ENCODE data around the gene LUC7L3.

The LUC7L3 gene

DNA sequence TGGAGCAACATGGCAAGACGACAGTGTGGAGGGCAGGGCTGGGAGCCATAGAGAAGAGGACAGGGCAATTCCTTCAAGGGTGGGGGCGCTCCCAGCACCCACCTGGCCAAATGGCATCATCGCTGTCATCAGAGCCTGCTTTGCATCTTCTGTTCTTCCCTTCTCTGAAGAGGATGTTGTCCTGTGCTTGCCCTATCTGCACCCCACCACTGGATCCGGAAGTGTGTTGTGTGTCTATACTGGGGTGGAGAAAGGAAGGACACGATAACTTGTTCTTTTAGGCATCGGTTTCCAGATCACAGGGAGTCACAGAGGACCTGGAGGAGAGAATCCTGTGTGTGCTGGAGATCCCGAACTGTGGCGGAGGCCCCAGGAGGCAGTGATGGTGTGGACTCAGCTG, 73.6 kb downstream of the LUC7L3 start:
- TF ChIP-seq GABPA (IDR thresholded peaks at IDR 0.05; ENCODE audit: low read depth) (no peak), SPI1 (IDR thresholded peaks at IDR 0.05; ENCODE audit: borderline replicate concordance, low read depth) (no peak), REST (IDR thresholded peaks at IDR 0.05; ENCODE audit: insufficient replicate concordance, low read depth) (no peak), POLR2AphosphoS5 (IDR thresholded peaks at IDR 0.05; ENCODE audit: low read depth) (no peak)
- TF ChIP-seq, protein P1, sequence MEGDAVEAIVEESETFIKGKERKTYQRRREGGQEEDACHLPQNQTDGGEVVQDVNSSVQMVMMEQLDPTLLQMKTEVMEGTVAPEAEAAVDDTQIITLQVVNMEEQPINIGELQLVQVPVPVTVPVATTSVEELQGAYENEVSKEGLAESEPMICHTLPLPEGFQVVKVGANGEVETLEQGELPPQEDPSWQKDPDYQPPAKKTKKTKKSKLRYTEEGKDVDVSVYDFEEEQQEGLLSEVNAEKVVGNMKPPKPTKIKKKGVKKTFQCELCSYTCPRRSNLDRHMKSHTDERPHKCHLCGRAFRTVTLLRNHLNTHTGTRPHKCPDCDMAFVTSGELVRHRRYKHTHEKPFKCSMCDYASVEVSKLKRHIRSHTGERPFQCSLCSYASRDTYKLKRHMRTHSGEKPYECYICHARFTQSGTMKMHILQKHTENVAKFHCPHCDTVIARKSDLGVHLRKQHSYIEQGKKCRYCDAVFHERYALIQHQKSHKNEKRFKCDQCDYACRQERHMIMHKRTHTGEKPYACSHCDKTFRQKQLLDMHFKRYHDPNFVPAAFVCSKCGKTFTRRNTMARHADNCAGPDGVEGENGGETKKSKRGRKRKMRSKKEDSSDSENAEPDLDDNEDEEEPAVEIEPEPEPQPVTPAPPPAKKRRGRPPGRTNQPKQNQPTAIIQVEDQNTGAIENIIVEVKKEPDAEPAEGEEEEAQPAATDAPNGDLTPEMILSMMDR (IDR thresholded peaks at IDR 0.05; ENCODE audit: insufficient read depth, low read length) = no peak
- peak; percentile 32 for DNase-seq (ENCODE audit: low read depth in 1 of 2, low spot score in 1 of 2)
- Histone ChIP-seq H3K4me3 (replicated peaks; ENCODE audit: insufficient read depth, low read length) (no peak overlapping the region), H3K27me3 (ENCODE audit: insufficient read depth, poor library complexity, severe bottlenecking) (no peaks in the 10 kb centered on the region), H3K27ac (replicated peaks) (peak overlapping the region; percentile 7; the same call in 1 of the 2 replicates)

DNA sequence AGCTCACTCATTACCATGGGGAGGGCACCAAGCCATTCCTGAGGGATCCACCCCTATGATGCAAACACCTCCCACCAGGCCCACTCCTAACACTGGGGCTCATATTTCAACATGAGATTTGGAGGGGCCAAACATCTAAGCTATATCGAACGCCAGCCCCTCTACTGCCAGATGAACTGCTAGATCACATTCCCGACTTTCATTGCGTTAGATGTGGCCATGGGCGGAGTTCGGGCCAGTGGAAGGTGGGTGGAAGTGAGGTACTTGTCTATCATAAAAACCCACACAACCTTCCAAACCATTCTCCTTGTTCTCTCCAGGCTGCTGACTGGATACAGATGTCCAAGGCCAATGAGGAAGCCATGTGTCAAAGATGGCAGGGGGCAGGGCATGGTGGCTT, 75.0 kb downstream of the LUC7L3 start:
- TF ChIP-seq GABPA (IDR thresholded peaks at IDR 0.05; ENCODE audit: low read depth) (no peak), SPI1 (IDR thresholded peaks at IDR 0.05; ENCODE audit: borderline replicate concordance, low read depth) (no peak), POLR2AphosphoS5 (IDR thresholded peaks at IDR 0.05; ENCODE audit: low read depth) (no peak), REST (IDR thresholded peaks at IDR 0.05; ENCODE audit: insufficient replicate concordance, low read depth) (no peak)
- TF ChIP-seq, protein P1 (IDR thresholded peaks at IDR 0.05; ENCODE audit: insufficient read depth, low read length) = no peak
- H3K27ac ChIP-seq (replicated peaks) = no peak overlapping the region
- no peaks in the 10 kb centered on the region for H3K27me3 ChIP-seq (ENCODE audit: insufficient read depth, poor library complexity, severe bottlenecking)
- H3K4me3 ChIP-seq (replicated peaks; ENCODE audit: insufficient read depth, low read length) = no peak overlapping the region
- DNase-seq (ENCODE audit: low read depth in 1 of 2, low spot score in 1 of 2) = no peak

DNA sequence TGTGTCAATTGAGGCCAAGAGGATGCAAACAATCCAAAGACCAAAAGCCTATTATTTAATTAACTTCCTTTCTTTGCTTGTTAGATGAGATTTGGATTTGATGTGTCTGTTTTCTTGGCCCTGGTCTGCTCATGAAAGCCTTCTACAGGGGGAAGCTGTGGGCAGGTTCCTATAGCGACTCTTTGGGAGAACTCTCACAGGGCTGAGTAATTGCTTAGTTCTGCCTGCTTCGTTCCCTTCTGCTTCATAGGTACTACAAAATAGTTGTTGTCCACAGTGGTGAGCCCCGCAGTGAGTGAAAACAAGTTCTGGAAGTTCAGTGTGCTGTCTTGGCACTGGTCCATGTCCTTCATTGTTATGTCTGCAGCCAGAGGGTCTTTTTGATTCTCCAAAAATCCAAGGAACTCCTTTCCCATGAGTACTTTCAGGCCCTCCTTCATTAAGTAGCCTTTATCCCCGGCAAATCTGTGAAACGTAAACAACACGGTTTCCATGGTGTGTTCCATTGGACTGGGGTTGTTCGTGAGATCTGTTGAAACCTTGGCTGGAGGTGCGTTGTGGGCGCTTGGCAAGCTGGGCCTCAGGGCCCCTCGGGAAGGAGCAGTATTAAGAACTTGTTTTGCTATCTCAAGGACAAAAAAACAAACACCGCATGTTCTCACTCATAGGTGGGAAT, 77.9 kb downstream of the LUC7L3 start:
- TF ChIP-seq REST (IDR thresholded peaks at IDR 0.05; ENCODE audit: insufficient replicate concordance, low read depth) (no peak), POLR2AphosphoS5 (IDR thresholded peaks at IDR 0.05; ENCODE audit: low read depth) (no peak), SPI1 (IDR thresholded peaks at IDR 0.05; ENCODE audit: borderline replicate concordance, low read depth) (no peak)
- no peak overlapping the region for H3K4me3 ChIP-seq (replicated peaks; ENCODE audit: insufficient read depth, low read length)
- peak in 1 of 2 experiments; percentile 15 for DNase-seq (ENCODE audit: low read depth in 1 of 2, low spot score in 1 of 2)

More for the DNA sequence above, 77.9 kb downstream of the LUC7L3 start:
- H3K27me3 ChIP-seq (ENCODE audit: insufficient read depth, poor library complexity, severe bottlenecking) = no peaks in the 10 kb centered on the region
- H3K27ac ChIP-seq (replicated peaks) = no peak overlapping the region
